ENCODE measurements around the gene FAM227A. TPM values are rescaled to one million over a fixed set of nuclear protein-coding genes. Genes with fewer than 3 reads are reported as not detected.

FAM227A gene
- total and polyA plus RNA-seq, 5 donors from 2014 or later: not detected

GRCh38 chr22:38685761-38686160, 29.6 kb upstream of the FAM227A start:
- H3K36me3 Mint-ChIP-seq: peaks cover 18% of the 10 kb centered on the region
- no peaks in the 10 kb centered on the region for H3K9me3 Mint-ChIP-seq
- DNase-seq (no peak), ATAC-seq (ENCODE audit: low read depth in 2 of 2) (no peak)
- no peaks in the 10 kb centered on the region for H3K27me3 Mint-ChIP-seq
- Histone ChIP-seq H3K27me3 (ENCODE audit: control insufficient read depth, insufficient read depth, low read length) (no peaks in the 10 kb centered on the region), H3K27ac (ENCODE audit: insufficient read depth, low read length, poor library complexity, severe bottlenecking) (no peak overlapping the region), H3K4me3 (ENCODE audit: low read depth, low read length) (no peak overlapping the region), H3K9me3 (ENCODE audit: control insufficient read depth in 2 of 2, low read length in 2 of 2) (no peaks in the 10 kb centered on the region), H3K36me3 (ENCODE audit: control insufficient read depth, insufficient read depth, low read length) (peaks cover 53% of the 10 kb centered on the region), H3K4me1 (ENCODE audit: control insufficient read depth, insufficient read depth, low read length, poor library complexity, severe bottlenecking) (peaks cover 17% of the 10 kb centered on the region)
- H3K27ac Mint-ChIP-seq: no peak overlapping the region
- H3K4me3 Mint-ChIP-seq: no peak overlapping the region
- H3K4me1 Mint-ChIP-seq: peaks cover 6 to 21% (median 16%) of the 10 kb centered on the region in 4 donors

- no peak for ATAC-seq (ENCODE audit: low read depth in 2 of 2)
- H3K27me3 ChIP-seq (ENCODE audit: control insufficient read depth, insufficient read depth, low read length): no peaks in the 10 kb centered on the region
- Mint-ChIP-seq H3K27me3 (no peaks in the 10 kb centered on the region), H3K4me1 (peaks cover 6 to 21% (median 15%) of the 10 kb centered on the region in 4 donors), H3K9me3 (no peaks in the 10 kb centered on the region), H3K4me3 (no peak overlapping the region), H3K27ac (no peak overlapping the region), H3K36me3 (peaks cover 18% of the 10 kb centered on the region)
- H3K4me1 ChIP-seq (ENCODE audit: control insufficient read depth, insufficient read depth, low read length, poor library complexity, severe bottlenecking): peaks cover 17% of the 10 kb centered on the region
- no peak overlapping the region for H3K27ac ChIP-seq (ENCODE audit: insufficient read depth, low read length, poor library complexity, severe bottlenecking)
- H3K4me3 ChIP-seq (ENCODE audit: low read depth, low read length): no peak overlapping the region
- H3K9me3 ChIP-seq (ENCODE audit: control insufficient read depth in 2 of 2, low read length in 2 of 2): no peaks in the 10 kb centered on the region
- no peak for DNase-seq
- peaks cover 53% of the 10 kb centered on the region for H3K36me3 ChIP-seq (ENCODE audit: control insufficient read depth, insufficient read depth, low read length)
Observed at GRCh38 chr22:38684895-38685294, 28.7 kb upstream of the FAM227A start.

GRCh38 chr22:38681582-38682335, 25.6 kb upstream of the FAM227A start, which contains the start of gene TOMM22:
TOMM22 (plus strand) TSS chr22:38681957; CDS start chr22:38681979, 22 bp downstream.
- Mint-ChIP-seq H3K27me3 (peaks cover 5% of the 10 kb centered on the region), H3K4me1 (peaks cover 6 to 21% (median 15%) of the 10 kb centered on the region in 4 donors), H3K4me3 (peak within 1 kb of the TSS; percentile 98 to 100 (median 98)), H3K9me3 (no peaks in the 10 kb centered on the region), H3K36me3 (peaks cover 11% of the 10 kb centered on the region), H3K27ac (peak within 1 kb of the TSS; percentile 97 to 99 (median 97))
- peaks cover 17% of the 10 kb centered on the region for H3K4me1 ChIP-seq (ENCODE audit: control insufficient read depth, insufficient read depth, low read length, poor library complexity, severe bottlenecking)
- H3K36me3 ChIP-seq (ENCODE audit: control insufficient read depth, insufficient read depth, low read length): peaks cover 33% of the 10 kb centered on the region
- ATAC-seq (ENCODE audit: low read depth in 2 of 2) (peak; percentile 90 to 92), DNase-seq (peak; percentile 77 to 89 (median 83))
- no peaks in the 10 kb centered on the region for H3K9me3 ChIP-seq (ENCODE audit: control insufficient read depth in 2 of 2, low read length in 2 of 2)
- peak within 1 kb of the TSS; percentile 89 for H3K4me3 ChIP-seq (ENCODE audit: low read depth, low read length)
- peak within 1 kb of the TSS; percentile 85 for H3K27ac ChIP-seq (ENCODE audit: insufficient read depth, low read length, poor library complexity, severe bottlenecking)
- H3K27me3 ChIP-seq (ENCODE audit: control insufficient read depth, insufficient read depth, low read length): no peaks in the 10 kb centered on the region

- H3K27ac Mint-ChIP-seq: peak overlapping the region in 2 of 3 donors; percentile 49 to 73
- no peaks in the 10 kb centered on the region for H3K9me3 Mint-ChIP-seq
- H3K27me3 Mint-ChIP-seq: peaks cover 5% of the 10 kb centered on the region
- no peak overlapping the region for H3K4me3 Mint-ChIP-seq
- ATAC-seq (ENCODE audit: low read depth in 2 of 2) (no peak), DNase-seq (no peak)
- H3K4me1 Mint-ChIP-seq: peaks cover 0 to 2% (median 0%) of the 10 kb centered on the region in 4 donors
- no peak overlapping the region for H3K4me3 ChIP-seq (ENCODE audit: low read depth, low read length)
- H3K4me1 ChIP-seq (ENCODE audit: control insufficient read depth, insufficient read depth, low read length, poor library complexity, severe bottlenecking): no peaks in the 10 kb centered on the region
- H3K36me3 Mint-ChIP-seq: peaks cover 18% of the 10 kb centered on the region
- no peaks in the 10 kb centered on the region for H3K27me3 ChIP-seq (ENCODE audit: control insufficient read depth, insufficient read depth, low read length)
- no peak overlapping the region for H3K27ac ChIP-seq (ENCODE audit: insufficient read depth, low read length, poor library complexity, severe bottlenecking)
- H3K36me3 ChIP-seq (ENCODE audit: control insufficient read depth, insufficient read depth, low read length): peaks cover 18% of the 10 kb centered on the region
- H3K9me3 ChIP-seq (ENCODE audit: control insufficient read depth in 2 of 2, low read length in 2 of 2): no peaks in the 10 kb centered on the region
Observed at GRCh38 chr22:38675833-38676232, 19.6 kb upstream of the FAM227A start.

GRCh38 chr22:38674888-38675287, 18.7 kb upstream of the FAM227A start:
- Mint-ChIP-seq H3K27me3 (peaks cover 5% of the 10 kb centered on the region), H3K27ac (peak overlapping the region in 1 of 3 donors; percentile 23), H3K9me3 (no peaks in the 10 kb centered on the region), H3K4me1 (peaks cover 0 to 2% (median under 1%) of the 10 kb centered on the region in 4 donors), H3K36me3 (peaks cover 22% of the 10 kb centered on the region), H3K4me3 (no peak overlapping the region)
- no peak overlapping the region for H3K4me3 ChIP-seq (ENCODE audit: low read depth, low read length)
- no peaks in the 10 kb centered on the region for H3K9me3 ChIP-seq (ENCODE audit: control insufficient read depth in 2 of 2, low read length in 2 of 2)
- H3K27ac ChIP-seq (ENCODE audit: insufficient read depth, low read length, poor library complexity, severe bottlenecking): no peak overlapping the region
- DNase-seq: no peak
- H3K4me1 ChIP-seq (ENCODE audit: control insufficient read depth, insufficient read depth, low read length, poor library complexity, severe bottlenecking): no peaks in the 10 kb centered on the region
- H3K27me3 ChIP-seq (ENCODE audit: control insufficient read depth, insufficient read depth, low read length): no peaks in the 10 kb centered on the region
- H3K36me3 ChIP-seq (ENCODE audit: control insufficient read depth, insufficient read depth, low read length): peaks cover 21% of the 10 kb centered on the region
- ATAC-seq (ENCODE audit: low read depth in 2 of 2): no peak

GRCh38 chr22:38657045-38657909, 1.1 kb upstream of the FAM227A start:
- no peaks in the 10 kb centered on the region for H3K36me3 ChIP-seq (ENCODE audit: control insufficient read depth, insufficient read depth, low read length)
- no peaks in the 10 kb centered on the region for H3K9me3 Mint-ChIP-seq
- DNase-seq (peak in 2 of 3 donors; percentile 20 to 57), ATAC-seq (ENCODE audit: low read depth in 2 of 2) (peak in 1 of 2 donors; percentile 19)
- H3K9me3 ChIP-seq (ENCODE audit: control insufficient read depth in 2 of 2, low read length in 2 of 2): no peaks in the 10 kb centered on the region
- H3K4me1 Mint-ChIP-seq: peaks cover 7 to 38% (median 17%) of the 10 kb centered on the region in 4 donors
- peaks cover 4% of the 10 kb centered on the region for H3K27me3 Mint-ChIP-seq
- peak overlapping the region; percentile 93 to 100 (median 96) for H3K4me3 Mint-ChIP-seq
- no peaks in the 10 kb centered on the region for H3K36me3 Mint-ChIP-seq
- peak overlapping the region; percentile 96 for H3K4me3 ChIP-seq (ENCODE audit: low read depth, low read length)
- H3K4me1 ChIP-seq (ENCODE audit: control insufficient read depth, insufficient read depth, low read length, poor library complexity, severe bottlenecking): peaks cover 21% of the 10 kb centered on the region
- no peaks in the 10 kb centered on the region for H3K27me3 ChIP-seq (ENCODE audit: control insufficient read depth, insufficient read depth, low read length)
- peak overlapping the region; percentile 35 to 95 (median 95) for H3K27ac Mint-ChIP-seq
- peak overlapping the region; percentile 88 for H3K27ac ChIP-seq (ENCODE audit: insufficient read depth, low read length, poor library complexity, severe bottlenecking)

GRCh38 chr22:38655519-38656255, 505 bp downstream of the FAM227A start:
- DNase-seq: no peak
- H3K36me3 ChIP-seq (ENCODE audit: control insufficient read depth, insufficient read depth, low read length): no peaks in the 10 kb centered on the region
- peaks cover 21% of the 10 kb centered on the region for H3K4me1 ChIP-seq (ENCODE audit: control insufficient read depth, insufficient read depth, low read length, poor library complexity, severe bottlenecking)
- peak overlapping the region; percentile 93 to 100 (median 96) for H3K4me3 Mint-ChIP-seq
- no peaks in the 10 kb centered on the region for H3K9me3 ChIP-seq (ENCODE audit: control insufficient read depth in 2 of 2, low read length in 2 of 2)
- H3K27ac Mint-ChIP-seq: peak overlapping the region in 2 of 3 donors; percentile 95
- peaks cover 4% of the 10 kb centered on the region for H3K27me3 Mint-ChIP-seq
- peaks cover 7 to 38% (median 17%) of the 10 kb centered on the region in 4 donors for H3K4me1 Mint-ChIP-seq
- H3K4me3 ChIP-seq (ENCODE audit: low read depth, low read length): peak overlapping the region; percentile 96
- no peaks in the 10 kb centered on the region for H3K36me3 Mint-ChIP-seq
- H3K27ac ChIP-seq (ENCODE audit: insufficient read depth, low read length, poor library complexity, severe bottlenecking): peak overlapping the region; percentile 88
- no peaks in the 10 kb centered on the region for H3K27me3 ChIP-seq (ENCODE audit: control insufficient read depth, insufficient read depth, low read length)
- ATAC-seq (ENCODE audit: low read depth in 2 of 2): no peak
- H3K9me3 Mint-ChIP-seq: no peaks in the 10 kb centered on the region
